ENCODE results near the gene DQX1. TPM values are rescaled to one million over a fixed set of nuclear protein-coding genes. Genes with fewer than 3 reads are reported as not detected.

Gene DQX1
- total and polyA plus RNA-seq, 2 of the 4 experiments (the other 2 are of a cell fraction), result 0.07 TPM; not detected in 1

DNA sequence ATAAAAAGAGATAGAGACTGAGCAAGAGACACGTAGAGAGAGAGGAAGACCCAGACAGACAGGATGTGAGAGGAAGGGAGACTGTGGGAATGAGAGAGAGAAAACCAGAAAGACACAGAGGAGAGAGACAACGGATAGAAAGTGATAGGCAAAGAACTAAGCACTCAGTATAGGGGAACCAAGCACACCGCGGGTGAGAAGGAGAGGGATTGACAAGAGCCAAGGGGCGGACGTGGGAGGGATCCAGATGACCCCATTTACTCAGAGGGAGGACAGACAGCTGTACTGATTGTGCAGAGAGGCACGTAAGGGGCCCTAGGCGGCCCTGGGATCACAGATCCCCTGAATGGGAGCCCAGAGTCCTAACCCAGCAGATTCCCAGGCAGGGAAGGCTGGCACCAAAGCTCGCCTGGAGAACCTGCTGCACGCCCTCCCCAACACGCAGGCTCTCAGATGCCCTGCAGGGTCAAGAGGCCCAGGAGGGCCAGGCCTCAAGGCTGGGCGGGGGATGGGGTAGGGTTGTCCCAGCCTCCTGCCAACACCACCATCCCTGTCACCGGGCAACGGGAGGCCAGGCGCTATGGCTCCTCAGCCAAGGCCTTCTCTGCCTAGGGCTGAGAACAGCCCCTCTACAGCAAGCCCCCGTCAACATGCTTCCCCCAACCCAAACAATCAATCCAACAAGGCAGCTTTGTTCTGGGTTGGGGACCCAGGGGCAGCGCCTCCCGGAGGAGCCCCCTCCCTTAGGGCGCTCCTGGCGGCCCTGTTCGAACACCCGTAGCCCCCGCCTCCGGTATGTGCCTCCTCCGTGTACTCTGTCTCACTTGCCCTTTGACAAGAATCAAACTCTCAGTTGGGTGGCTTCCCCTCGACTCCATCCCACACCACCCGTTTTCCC is 27.1 kb upstream of the DQX1 start:
- ATAC-seq (ENCODE audit: low read depth), result peak; percentile 9
- H4K8ac ChIP-seq (ENCODE audit: low read depth in 2 of 2, low read length in 2 of 2), result peak overlapping the region; percentile 79 to 94
- CTCF ChIA-PET, result no interaction called here
- dilution Hi-C loops (cut with HindIII; ENCODE audit: low sequenced_read_pairs, unreplicated experiment), result no loop called here
- POLR2A ChIA-PET (ENCODE audit: unreplicated experiment), result interaction anchor here (1.5 kb wide), 1 partner anchor 14 kb away, joined by 3 read pairs; no protein-coding TSS in a partner anchor
- no TSS peak for BruUV-seq (replicated peaks)
- WGBS, 2 experiments (ENCODE audit: extremely low coverage in 2 of 2, insufficient read length in 1 of 2), result 15% methylated on average over 13 of the region's 27 CpGs; no CpG with 5 or more reads in 1 of the 2 experiments
- peak overlapping the region; percentile 90 for H2AK5ac ChIP-seq (ENCODE audit: low read depth, low read length)
- peak overlapping the region; percentile 81; the same call in 2 of the 3 replicates for H2BK15ac ChIP-seq (ENCODE audit: low read depth, low read length)
- H2BK5ac ChIP-seq (ENCODE audit: low read depth, low read length, poor library complexity, severe bottlenecking), result peak overlapping the region; percentile 87
- H3K9me1 ChIP-seq (ENCODE audit: insufficient read depth, low read length), result peaks cover 16% of the 10 kb centered on the region; the same call in 1 of the 2 replicates
- peak overlapping the region; percentile 91 for H3K27ac ChIP-seq (ENCODE audit: insufficient read depth, low read length)
- no peaks in the 10 kb centered on the region; the same call in 1 of the 2 replicates for H4K20me1 ChIP-seq (ENCODE audit: insufficient read depth, low read length)
- H3K9ac ChIP-seq (ENCODE audit: low read depth, low read length), result peak overlapping the region; percentile 90
- in situ Hi-C loops (cut with MboI; ENCODE audit: low sequenced_read_pairs), result no loop called here
- TF ChIP-seq POLR2A (IDR thresholded peaks at IDR 0.05; ENCODE audit: low read depth, low read length) (no peak), SMC3 (IDR thresholded peaks at IDR 0.05; ENCODE audit: low read depth, low read length) (no peak), FOS (IDR thresholded peaks at IDR 0.05; ENCODE audit: low read depth, low read length) (no peak), MAFK (IDR thresholded peaks at IDR 0.05; ENCODE audit: low read depth, low read length) (no peak)
- TF ChIP-seq, protein P1, sequence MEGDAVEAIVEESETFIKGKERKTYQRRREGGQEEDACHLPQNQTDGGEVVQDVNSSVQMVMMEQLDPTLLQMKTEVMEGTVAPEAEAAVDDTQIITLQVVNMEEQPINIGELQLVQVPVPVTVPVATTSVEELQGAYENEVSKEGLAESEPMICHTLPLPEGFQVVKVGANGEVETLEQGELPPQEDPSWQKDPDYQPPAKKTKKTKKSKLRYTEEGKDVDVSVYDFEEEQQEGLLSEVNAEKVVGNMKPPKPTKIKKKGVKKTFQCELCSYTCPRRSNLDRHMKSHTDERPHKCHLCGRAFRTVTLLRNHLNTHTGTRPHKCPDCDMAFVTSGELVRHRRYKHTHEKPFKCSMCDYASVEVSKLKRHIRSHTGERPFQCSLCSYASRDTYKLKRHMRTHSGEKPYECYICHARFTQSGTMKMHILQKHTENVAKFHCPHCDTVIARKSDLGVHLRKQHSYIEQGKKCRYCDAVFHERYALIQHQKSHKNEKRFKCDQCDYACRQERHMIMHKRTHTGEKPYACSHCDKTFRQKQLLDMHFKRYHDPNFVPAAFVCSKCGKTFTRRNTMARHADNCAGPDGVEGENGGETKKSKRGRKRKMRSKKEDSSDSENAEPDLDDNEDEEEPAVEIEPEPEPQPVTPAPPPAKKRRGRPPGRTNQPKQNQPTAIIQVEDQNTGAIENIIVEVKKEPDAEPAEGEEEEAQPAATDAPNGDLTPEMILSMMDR (conservative IDR thresholded peaks at IDR 0.05; ENCODE audit: low read depth, low read length), result no peak
- H3K14ac ChIP-seq (replicated peaks; ENCODE audit: low read depth, low read length), result peak overlapping the region; percentile 98
- peaks cover 20 to 72% of the 10 kb centered on the region in 2 experiments for H3K79me1 ChIP-seq (ENCODE audit: low read depth in 1 of 2, low read length in 2 of 2)
- H2BK120ac ChIP-seq (ENCODE audit: low read depth, low read length), result peak overlapping the region; percentile 84
- peak overlapping the region; percentile 77 for H3K18ac ChIP-seq (ENCODE audit: low read depth, low read length)
- H3K4me2 ChIP-seq (ENCODE audit: low read depth, low read length), result peak overlapping the region; percentile 87
- peaks cover 24% of the 10 kb centered on the region for H3K4me1 ChIP-seq (ENCODE audit: control insufficient read depth, insufficient read depth, low read length)
- H3K4ac ChIP-seq (ENCODE audit: low read depth, low read length), result peak overlapping the region; percentile 98
- H2AFZ ChIP-seq (replicated peaks; ENCODE audit: low read length, poor library complexity), result peak overlapping the region; percentile 98
- intact Hi-C loops (cut with micrococcal nuclease), result no loop called here
- H4K91ac ChIP-seq (ENCODE audit: insufficient read depth, low read depth, low read length), result peak overlapping the region; percentile 98
- H3K27me3 ChIP-seq (ENCODE audit: control insufficient read depth, insufficient read depth, low read length), result no peaks in the 10 kb centered on the region
- H3K4me3 ChIP-seq (ENCODE audit: insufficient read depth, low read depth, low read length), result peak overlapping the region; percentile 78
- peak overlapping the region; percentile 97 for H4K5ac ChIP-seq (ENCODE audit: low read depth, low read length)
- peak overlapping the region; percentile 63 for H3K56ac ChIP-seq (ENCODE audit: extremely low read depth, insufficient read depth, low read length)
- H2AK9ac ChIP-seq (replicated peaks; ENCODE audit: low read depth, low read length, poor library complexity), result peak overlapping the region; percentile 97
- DNase-seq, result no peak
- peak overlapping the region; percentile 94 for H3K23ac ChIP-seq (ENCODE audit: low read depth, low read length)
- peak overlapping the region; percentile 58 for H2BK20ac ChIP-seq (ENCODE audit: low read depth, low read length)
- H3K36me3 ChIP-seq (ENCODE audit: control insufficient read depth, insufficient read depth, low read length), result peaks cover 28% of the 10 kb centered on the region
- no peaks in the 10 kb centered on the region for H3K9me3 ChIP-seq (ENCODE audit: control insufficient read depth, insufficient read depth, low read length)

Measured in IMR-90 (cell line).